ENCODE measurements around the gene CABP1. TPM values are rescaled to one million over a fixed set of nuclear protein-coding genes. Genes with fewer than 3 reads are reported as not detected.

CABP1 gene
- total and polyA plus RNA-seq, 8 donors: 0.37 to 3.7 (median 2.3) TPM

- TF ChIP-seq CTCF (IDR thresholded peaks at IDR 0.05): no peak
- no peak overlapping the region for H3K27ac ChIP-seq
- ATAC-seq: no peak
- no peaks in the 10 kb centered on the region for H3K36me3 ChIP-seq
- DNase-seq: no peak
- no peak overlapping the region for H3K4me3 ChIP-seq
- H3K9me3 ChIP-seq: no peaks in the 10 kb centered on the region
- H3K4me1 ChIP-seq: peaks cover 0 to 11% of the 10 kb centered on the region in 2 donors
- H3K27me3 ChIP-seq: peaks cover 0 to 30% of the 10 kb centered on the region in 2 donors
- intact Hi-C loops (cut with DNase I): no loop called here
Measured at GRCh38 chr12:120654656-120655055, 14.2 kb downstream of the CABP1 start.

GRCh38 chr12:120656008-120656407, 15.6 kb downstream of the CABP1 start:
- H3K27me3 ChIP-seq: peaks cover 0 to 16% of the 10 kb centered on the region in 2 donors
- H3K9me3 ChIP-seq: no peaks in the 10 kb centered on the region
- H3K36me3 ChIP-seq: no peaks in the 10 kb centered on the region
- intact Hi-C loops (cut with DNase I): no loop called here
- no peak for TF ChIP-seq CTCF (IDR thresholded peaks at IDR 0.05)
- H3K27ac ChIP-seq: no peak overlapping the region
- no peak overlapping the region for H3K4me3 ChIP-seq
- DNase-seq: no peak
- no peak for ATAC-seq
- H3K4me1 ChIP-seq: peaks cover 0 to 7% of the 10 kb centered on the region in 2 donors

- intact Hi-C loops (cut with DNase I): no loop called here
- H3K9me3 ChIP-seq: no peaks in the 10 kb centered on the region
- H3K4me3 ChIP-seq: no peak overlapping the region
- H3K36me3 ChIP-seq: no peaks in the 10 kb centered on the region
- peaks cover 0 to under 1% of the 10 kb centered on the region in 2 donors for H3K27me3 ChIP-seq
- peak in 1 of 4 donors; percentile 58 for DNase-seq
- peaks cover 0 to 7% of the 10 kb centered on the region in 2 donors for H3K4me1 ChIP-seq
- H3K27ac ChIP-seq: no peak overlapping the region
- TF ChIP-seq CTCF (IDR thresholded peaks at IDR 0.05): no peak
- no peak for ATAC-seq
Measured at GRCh38 chr12:120658286-120659150, 18.1 kb downstream of the CABP1 start.

- intact Hi-C loops (cut with DNase I): no loop called here
Measured at GRCh38 chr12:120659151-120659525, 18.7 kb downstream of the CABP1 start.

More at GRCh38 chr12:120659151-120659525, 18.7 kb downstream of the CABP1 start:
- no peak for ATAC-seq
- no peaks in the 10 kb centered on the region for H3K36me3 ChIP-seq
- H3K27me3 ChIP-seq: no peaks in the 10 kb centered on the region
- no peaks in the 10 kb centered on the region for H3K9me3 ChIP-seq
- no peak overlapping the region for H3K4me3 ChIP-seq
- DNase-seq: no peak
- TF ChIP-seq CTCF (IDR thresholded peaks at IDR 0.05): no peak
- peaks cover 0 to 3% of the 10 kb centered on the region in 2 donors for H3K4me1 ChIP-seq
- no peak overlapping the region for H3K27ac ChIP-seq
